Thyroid gland (tissue), 4 donors: ENCODE measurements around the gene SMARCAL1. TPM values are rescaled to one million over a fixed set of nuclear protein-coding genes. Genes with fewer than 3 reads are reported as not detected.

ENCODE experiments used
- DNase-seq, 2 donors: peaks; one replicate each; pipeline ENCODE4 v3.0.0-alpha.2; 2019
- H3K27ac ChIP-seq, 3 donors: fragments of 200-600 bp; sonication (generic); 1 replicate in 2 of 3; 2 replicates in 1 of 3; pipeline ENCODE4 v1.5.1; 2016 to 2019; ENCODE audit warnings: mild to moderate bottlenecking in 1 of 3, moderate library complexity in 1 of 3
- H3K27me3 ChIP-seq: fragments of 200-600 bp; sonication (generic); one replicate; pipeline ENCODE4 v1.5.1; 2019
- H3K36me3 ChIP-seq, 2 donors: fragments of 200-600 bp; sonication (generic); one replicate each; pipeline ENCODE4 v1.5.1; 2016 to 2019
- H3K4me1 ChIP-seq, 2 donors: fragments of 200-600 bp; sonication (generic); one replicate each; pipeline ENCODE4 v1.5.1; 2017 to 2019
- H3K4me3 ChIP-seq, 3 donors: fragments of 200-600 bp; sonication (generic); replicated peaks in 1 of 3; 1 replicate in 2 of 3; 2 replicates in 1 of 3; pipeline ENCODE4 v1.5.1; 2016; ENCODE audit warnings: mild to moderate bottlenecking in 1 of 3
- H3K9me3 ChIP-seq: fragments of 200-600 bp; sonication (generic); one replicate; pipeline ENCODE4 v1.5.1; 2017
- POLR2A ChIP-seq, 2 donors: fragments of 450-650 bp; IDR thresholded peaks; one replicate each; pipeline ENCODE4 v1.6.1; 2017; ENCODE audit warnings: antibody characterized with exemption in 2 of 2, mild to moderate bottlenecking in 2 of 2, moderate library complexity in 1 of 2
- WGBS, 2 donors: methylation state at CpG; one replicate each; pipeline ENCODE4 v1.1.5; 2017; 5-methylcytosine and 5-hydroxymethylcytosine counted together
- intact Hi-C: fragments of 100-400 bp; cut with DNase I; formaldehyde crosslinking; loops from one replicate; pipeline ENCODE4 v1.15.1; 2023
- total RNA-seq, 4 donors: library from RNA; depleted of rRNA; stranded (reverse); fragments of >200 nt; gene quantifications; one replicate each; pipeline ENCODE4 v1.2.3, GENCODE V29; 2016
- TF ChIP-seq, protein P1 (sequence below), 6 experiments: fragments of 200-600 bp in 3 of 6; fragments of 450-650 bp in 3 of 6; sonication (generic) in 3 of 6; IDR thresholded peaks; one replicate each; pipeline ENCODE4 v1.5.1; 2016 to 2019; ENCODE audit warnings: antibody characterized with exemption in 6 of 6, mild to moderate bottlenecking in 2 of 6, inconsistent platforms in 1 of 6, moderate library complexity in 1 of 6

SMARCAL1 gene
- total RNA-seq, 4 donors from 2014 or later = 19.5 to 31.4 (median 24.6) TPM

DNA sequence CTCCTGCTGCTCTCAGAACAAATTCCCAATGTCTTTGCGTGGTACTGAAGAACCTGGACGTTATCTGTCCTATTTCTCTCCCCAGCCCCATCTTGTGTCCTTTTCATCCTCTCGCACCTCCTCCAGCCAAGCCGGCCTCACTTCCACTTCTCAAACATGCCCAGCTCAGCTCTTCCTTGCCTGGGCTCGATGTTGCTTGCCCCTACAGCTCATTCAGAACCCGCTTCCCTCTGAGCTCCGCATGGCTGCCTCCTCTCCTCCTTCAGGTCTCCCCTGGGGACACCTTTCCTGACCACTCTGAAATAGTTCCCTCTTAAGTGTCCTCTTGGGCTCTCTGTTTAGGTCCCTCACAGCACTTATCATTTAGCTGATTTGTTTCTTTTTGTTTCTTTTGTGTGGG is 6.7 kb upstream of the SMARCAL1 start:
- no peaks in the 10 kb centered on the region for H3K9me3 ChIP-seq
- H3K27ac ChIP-seq = no peak overlapping the region
- no peaks in the 10 kb centered on the region for H3K36me3 ChIP-seq
- 32 to 40% methylated on average over 7 of the region's 7 CpGs for WGBS, 2 donors
- no peaks in the 10 kb centered on the region for H3K4me1 ChIP-seq
- H3K27me3 ChIP-seq = no peaks in the 10 kb centered on the region
- peak; percentile 28 to 50 for DNase-seq
- intact Hi-C loops = loop anchor here (5.0 kb wide), 1 partner anchor 293 kb away; no protein-coding TSS in a partner anchor
- no peak overlapping the region for H3K4me3 ChIP-seq
- TF ChIP-seq POLR2A (IDR thresholded peaks at IDR 0.05) = no peak
- TF ChIP-seq, protein P1, sequence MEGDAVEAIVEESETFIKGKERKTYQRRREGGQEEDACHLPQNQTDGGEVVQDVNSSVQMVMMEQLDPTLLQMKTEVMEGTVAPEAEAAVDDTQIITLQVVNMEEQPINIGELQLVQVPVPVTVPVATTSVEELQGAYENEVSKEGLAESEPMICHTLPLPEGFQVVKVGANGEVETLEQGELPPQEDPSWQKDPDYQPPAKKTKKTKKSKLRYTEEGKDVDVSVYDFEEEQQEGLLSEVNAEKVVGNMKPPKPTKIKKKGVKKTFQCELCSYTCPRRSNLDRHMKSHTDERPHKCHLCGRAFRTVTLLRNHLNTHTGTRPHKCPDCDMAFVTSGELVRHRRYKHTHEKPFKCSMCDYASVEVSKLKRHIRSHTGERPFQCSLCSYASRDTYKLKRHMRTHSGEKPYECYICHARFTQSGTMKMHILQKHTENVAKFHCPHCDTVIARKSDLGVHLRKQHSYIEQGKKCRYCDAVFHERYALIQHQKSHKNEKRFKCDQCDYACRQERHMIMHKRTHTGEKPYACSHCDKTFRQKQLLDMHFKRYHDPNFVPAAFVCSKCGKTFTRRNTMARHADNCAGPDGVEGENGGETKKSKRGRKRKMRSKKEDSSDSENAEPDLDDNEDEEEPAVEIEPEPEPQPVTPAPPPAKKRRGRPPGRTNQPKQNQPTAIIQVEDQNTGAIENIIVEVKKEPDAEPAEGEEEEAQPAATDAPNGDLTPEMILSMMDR (IDR thresholded peaks at IDR 0.05) = no peak

DNA sequence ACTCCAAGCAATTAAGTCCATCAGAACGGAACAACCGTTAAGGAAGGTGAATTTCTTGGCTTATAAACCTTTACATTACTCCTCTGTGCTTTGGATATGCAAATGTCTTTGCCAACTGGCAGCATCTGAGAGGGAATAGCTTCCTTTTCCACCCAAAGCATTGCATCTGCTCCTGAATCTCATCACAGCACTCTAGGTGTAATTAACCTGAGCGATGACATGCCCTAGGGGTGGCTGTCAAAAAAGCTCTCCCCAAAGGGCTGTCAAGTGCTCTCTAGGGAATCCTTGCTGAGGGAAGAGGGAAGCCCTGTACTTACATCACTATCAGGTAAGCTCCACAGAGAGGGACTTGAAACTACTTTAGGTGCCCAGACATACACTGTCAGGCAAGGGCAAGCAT is 5.5 kb upstream of the SMARCAL1 start:
- no peak overlapping the region for H3K4me3 ChIP-seq
- H3K27me3 ChIP-seq = no peaks in the 10 kb centered on the region
- H3K4me1 ChIP-seq = no peaks in the 10 kb centered on the region
- WGBS, 2 donors = 49 to 73% methylated on average over 3 of the region's 3 CpGs
- H3K36me3 ChIP-seq = no peaks in the 10 kb centered on the region
- intact Hi-C loops = loop anchor here (5.0 kb wide), 1 partner anchor 295 kb away; no protein-coding TSS in a partner anchor
- no peak for TF ChIP-seq POLR2A (IDR thresholded peaks at IDR 0.05)
- H3K9me3 ChIP-seq = no peaks in the 10 kb centered on the region
- DNase-seq = no peak
- no peak overlapping the region for H3K27ac ChIP-seq

DNA sequence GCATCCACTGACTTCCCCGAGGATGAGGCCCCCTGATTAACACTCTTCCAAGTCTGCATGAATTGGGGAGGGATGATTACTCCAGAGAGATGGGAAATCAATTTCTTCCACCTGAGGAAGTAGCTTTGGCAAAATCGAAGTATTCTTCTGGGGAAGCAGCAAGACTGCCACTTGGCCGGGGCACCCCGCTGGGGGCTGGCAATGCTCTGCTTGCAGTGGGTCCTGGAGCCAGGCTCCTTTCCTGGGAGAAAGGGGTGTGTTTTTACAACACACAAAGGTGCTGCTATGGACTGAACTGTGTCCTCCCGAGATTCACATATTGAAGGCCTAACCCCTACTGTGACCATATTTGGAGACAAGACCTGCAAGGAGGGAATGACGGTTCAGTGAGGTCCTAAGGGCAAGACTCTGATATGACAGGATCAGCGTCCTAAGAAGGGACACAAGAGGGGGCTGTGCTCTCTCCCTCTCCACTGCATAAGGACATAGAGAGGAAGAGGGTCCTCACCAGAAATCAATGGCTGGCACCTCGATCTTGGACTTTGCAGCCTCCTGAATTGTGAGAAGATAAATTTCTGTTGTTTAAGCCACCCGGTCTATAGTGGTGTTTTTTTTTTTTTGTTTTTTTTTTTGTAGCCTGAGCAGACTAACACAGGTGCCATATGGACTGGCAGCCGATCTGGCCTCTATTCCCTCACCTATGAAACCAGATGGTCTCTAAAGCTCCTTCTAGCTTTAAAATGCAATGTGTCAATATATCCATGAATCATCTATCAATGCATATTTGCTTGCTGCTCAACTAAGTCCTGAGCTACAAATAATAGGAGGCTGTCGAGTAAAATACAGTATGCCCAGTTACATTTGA is 3.6 kb upstream of the SMARCAL1 start:
- H3K27ac ChIP-seq = no peak overlapping the region
- H3K4me3 ChIP-seq = no peak overlapping the region
- DNase-seq = no peak
- H3K9me3 ChIP-seq = no peaks in the 10 kb centered on the region
- H3K36me3 ChIP-seq = no peaks in the 10 kb centered on the region
- H3K4me1 ChIP-seq = peaks cover 0 to 4% of the 10 kb centered on the region in 2 donors
- intact Hi-C loops = loop anchor here (5.0 kb wide), 1 partner anchor 296 kb away; no protein-coding TSS in a partner anchor
- no peaks in the 10 kb centered on the region for H3K27me3 ChIP-seq
- 80 to 82% methylated on average over 11 of the region's 11 CpGs for WGBS, 2 donors
- TF ChIP-seq POLR2A (IDR thresholded peaks at IDR 0.05) = no peak
- TF ChIP-seq, protein P1 (IDR thresholded peaks at IDR 0.05) = no peak

DNA sequence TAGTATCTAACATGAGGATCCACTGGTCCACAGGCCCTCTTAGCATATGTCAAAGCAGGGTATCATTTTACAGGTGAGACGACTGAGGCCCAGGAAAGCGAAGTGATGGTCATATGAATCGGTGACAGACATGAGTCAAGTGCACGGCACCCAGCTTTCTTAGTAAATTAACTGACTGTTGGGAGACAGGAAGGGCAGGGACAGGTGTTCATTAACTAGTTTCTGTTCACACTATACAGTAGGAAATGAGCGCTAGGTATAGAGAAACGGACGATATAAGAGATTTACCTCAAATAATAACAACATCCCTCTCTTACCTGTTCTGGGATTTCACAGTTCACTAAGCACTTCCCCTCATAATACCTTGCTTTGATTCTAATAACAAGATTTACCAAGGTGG is 1.7 kb upstream of the SMARCAL1 start:
- no peak for DNase-seq
- H3K27me3 ChIP-seq = no peaks in the 10 kb centered on the region
- H3K36me3 ChIP-seq = no peaks in the 10 kb centered on the region
- no peaks in the 10 kb centered on the region for H3K9me3 ChIP-seq
- TF ChIP-seq POLR2A (IDR thresholded peaks at IDR 0.05) = no peak
- TF ChIP-seq, protein P1 (IDR thresholded peaks at IDR 0.05) = no peak
- WGBS, 2 donors = 86 to 90% methylated on average over 7 of the region's 7 CpGs
- H3K4me3 ChIP-seq = no peak overlapping the region
- peaks cover 0 to 4% of the 10 kb centered on the region in 2 donors for H3K4me1 ChIP-seq
- H3K27ac ChIP-seq = no peak overlapping the region
- intact Hi-C loops = loop anchor here (10.0 kb wide), 1 partner anchor 84 kb away; the partner anchor contains the start of gene RPL37A

DNA sequence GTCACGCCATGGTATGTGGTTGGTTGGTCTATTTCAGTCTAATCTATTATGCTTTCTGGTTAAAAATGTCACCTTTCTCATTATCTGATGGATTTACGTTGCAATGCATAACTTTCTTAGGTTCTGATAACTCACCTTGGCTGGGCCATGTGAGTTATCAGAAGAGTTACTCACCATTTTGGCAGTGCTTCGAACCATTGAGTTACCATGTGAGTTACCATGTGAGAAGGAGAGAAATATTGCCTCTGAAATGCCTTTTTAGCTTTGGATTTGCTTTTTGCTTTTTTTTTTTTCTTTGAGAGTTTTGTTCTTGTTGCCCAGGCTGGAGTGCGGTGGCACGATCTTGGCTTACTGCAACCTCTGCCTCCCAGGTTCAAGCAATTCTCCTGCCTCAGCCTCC is 1.6 kb downstream of the SMARCAL1 start:
- H3K27me3 ChIP-seq = no peaks in the 10 kb centered on the region
- H3K4me3 ChIP-seq = no peak overlapping the region
- no peaks in the 10 kb centered on the region for H3K9me3 ChIP-seq
- TF ChIP-seq POLR2A (IDR thresholded peaks at IDR 0.05) = no peak
- TF ChIP-seq, protein P1 (IDR thresholded peaks at IDR 0.05) = no peak
- peaks cover 0 to 4% of the 10 kb centered on the region in 2 donors for H3K36me3 ChIP-seq
- intact Hi-C loops = loop anchor here (10.0 kb wide), 1 partner anchor 81 kb away; the partner anchor contains the start of gene RPL37A
- WGBS, 2 donors = 96 to 97% methylated on average over 5 of the region's 5 CpGs
- DNase-seq = no peak
- peaks cover 0 to 13% of the 10 kb centered on the region in 2 donors for H3K4me1 ChIP-seq
- no peak overlapping the region for H3K27ac ChIP-seq
